Cardiac muscle cell (in vitro differentiated cells and primary cell): ENCODE data around the gene IFNE. TPM values are rescaled to one million over a fixed set of nuclear protein-coding genes. Genes with fewer than 3 reads are reported as not detected.
"Not testable (repeated sequence)": the region's sequence is repeated elsewhere in the genome, so short reads cannot be mapped to it uniquely, and the experiment has no call there.

Experiments
- DNase-seq, 2 donors: peaks; one replicate each; pipeline versions ENCODE4 v3.0.0 to v3.0.0-alpha.2; 2010 to 2017; ENCODE audit warnings: low read depth in 1 of 2, low spot score in 1 of 2
- H3K27ac ChIP-seq: fragments of 200-600 bp; sonication (generic); 2 replicates; pipeline ENCODE4 v1.5.1; 2016
- H3K27me3 ChIP-seq: fragments of 200-600 bp; sonication (generic); 2 replicates; pipeline ENCODE4 v1.6.0; 2016; ENCODE audit warnings: control low read depth
- H3K36me3 ChIP-seq: fragments of 200-600 bp; sonication (generic); 2 replicates; pipeline ENCODE4 v1.5.1; 2016; ENCODE audit warnings: control low read depth
- H3K4me1 ChIP-seq: fragments of 200-600 bp; sonication (generic); 2 replicates; pipeline ENCODE4 v1.8.1; 2017; ENCODE audit warnings: low read depth, mild to moderate bottlenecking, mixed run types
- H3K4me3 ChIP-seq: fragments of 200-600 bp; sonication (generic); 2 replicates; pipeline ENCODE4 v1.5.1; 2016; ENCODE audit warnings: mild to moderate bottlenecking
- H3K9me3 ChIP-seq: fragments of 200-600 bp; sonication (generic); 2 replicates; pipeline ENCODE4 v1.5.1; 2017; ENCODE audit warnings: low read depth, mild to moderate bottlenecking, control low read depth
- polyA plus RNA-seq: library from polyadenylated mRNA; unstranded; fragments of >200 nt; fragmentation: Nextera tagmentation; extraction: Ambion mirVana; gene quantifications from 2 replicates; pipeline ENCODE4 v1.2.1, GENCODE V29; 2016
- total RNA-seq: library from RNA; depleted of rRNA; stranded (reverse); fragments of >200 nt; gene quantifications from 2 replicates; pipeline ENCODE4 v1.2.3, GENCODE V29; 2016
- TF ChIP-seq, protein P1 (sequence below): IDR thresholded peaks from 2 replicates; pipeline ENCODE4 v1.5.1; 2012; ENCODE audit warnings: low read depth, mild to moderate bottlenecking, low read length

The IFNE gene
- total and polyA plus RNA-seq, 2 experiments from 2014 or later = not detected

DNA sequence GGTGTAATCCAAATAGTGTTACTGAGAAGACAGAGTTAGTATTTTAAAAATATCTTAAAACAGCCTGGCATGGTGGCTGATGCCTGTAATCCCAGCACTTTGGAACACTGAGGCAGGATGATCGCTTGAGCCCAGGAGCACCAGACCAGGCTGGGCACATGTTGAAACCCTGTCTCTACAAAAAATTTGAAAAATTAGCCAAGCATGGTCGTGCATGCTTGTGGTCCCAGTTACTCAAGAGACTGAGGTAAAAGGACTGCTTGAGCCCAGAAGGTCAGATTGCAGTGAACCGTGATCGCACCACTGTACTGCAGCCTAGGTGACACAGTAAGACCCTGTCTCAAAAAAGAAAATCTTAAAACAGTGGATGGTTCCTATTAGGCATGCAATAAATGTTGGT is 29.4 kb downstream of the IFNE start:
- Histone ChIP-seq H3K27ac (no peak overlapping the region), H3K9me3 (no peaks in the 10 kb centered on the region), H3K4me1 (no peaks in the 10 kb centered on the region), H3K36me3 (no peaks in the 10 kb centered on the region), H3K4me3 (no peak overlapping the region), H3K27me3 (no peaks in the 10 kb centered on the region)
- TF ChIP-seq, protein P1, sequence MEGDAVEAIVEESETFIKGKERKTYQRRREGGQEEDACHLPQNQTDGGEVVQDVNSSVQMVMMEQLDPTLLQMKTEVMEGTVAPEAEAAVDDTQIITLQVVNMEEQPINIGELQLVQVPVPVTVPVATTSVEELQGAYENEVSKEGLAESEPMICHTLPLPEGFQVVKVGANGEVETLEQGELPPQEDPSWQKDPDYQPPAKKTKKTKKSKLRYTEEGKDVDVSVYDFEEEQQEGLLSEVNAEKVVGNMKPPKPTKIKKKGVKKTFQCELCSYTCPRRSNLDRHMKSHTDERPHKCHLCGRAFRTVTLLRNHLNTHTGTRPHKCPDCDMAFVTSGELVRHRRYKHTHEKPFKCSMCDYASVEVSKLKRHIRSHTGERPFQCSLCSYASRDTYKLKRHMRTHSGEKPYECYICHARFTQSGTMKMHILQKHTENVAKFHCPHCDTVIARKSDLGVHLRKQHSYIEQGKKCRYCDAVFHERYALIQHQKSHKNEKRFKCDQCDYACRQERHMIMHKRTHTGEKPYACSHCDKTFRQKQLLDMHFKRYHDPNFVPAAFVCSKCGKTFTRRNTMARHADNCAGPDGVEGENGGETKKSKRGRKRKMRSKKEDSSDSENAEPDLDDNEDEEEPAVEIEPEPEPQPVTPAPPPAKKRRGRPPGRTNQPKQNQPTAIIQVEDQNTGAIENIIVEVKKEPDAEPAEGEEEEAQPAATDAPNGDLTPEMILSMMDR = no peak
- no peak for DNase-seq

DNA sequence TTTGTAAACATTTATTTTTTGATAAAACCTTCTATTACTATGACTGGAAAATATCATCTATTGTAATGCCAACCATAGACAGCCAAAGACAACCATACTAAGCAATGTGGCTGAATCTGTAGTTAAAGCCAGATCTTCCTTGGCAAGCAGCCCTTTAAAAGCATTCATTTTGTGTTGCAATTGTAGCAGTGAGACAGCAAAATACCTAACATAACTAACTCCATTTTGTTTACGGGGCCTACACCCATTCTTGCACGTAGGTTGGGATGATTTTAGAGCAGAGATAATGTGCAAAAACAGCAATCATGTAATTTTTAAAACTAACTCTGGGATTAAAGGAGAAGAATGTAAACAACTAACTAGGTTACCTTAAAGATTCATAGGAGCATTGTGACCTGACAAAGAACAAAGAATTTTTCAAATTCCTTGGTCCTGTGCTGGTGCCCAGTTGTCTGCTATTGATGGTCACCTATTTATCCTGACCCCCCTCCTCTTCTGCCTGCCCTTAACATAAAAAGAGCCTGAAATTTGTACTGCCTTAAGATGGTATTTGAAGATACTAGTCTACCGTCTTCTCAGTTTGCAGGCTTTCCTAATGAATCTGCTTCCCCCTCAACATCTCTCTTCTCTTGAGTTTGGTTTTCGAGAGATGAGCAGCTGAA is 31.2 kb downstream of the IFNE start:
- H3K9me3 ChIP-seq = no peaks in the 10 kb centered on the region
- no peaks in the 10 kb centered on the region for H3K4me1 ChIP-seq
- TF ChIP-seq, protein P1 = no peak
- no peak overlapping the region for H3K4me3 ChIP-seq
- H3K36me3 ChIP-seq = no peaks in the 10 kb centered on the region
- no peak overlapping the region for H3K27ac ChIP-seq
- peak in 1 of 2 donors; percentile 50 for DNase-seq
- no peaks in the 10 kb centered on the region for H3K27me3 ChIP-seq

DNA sequence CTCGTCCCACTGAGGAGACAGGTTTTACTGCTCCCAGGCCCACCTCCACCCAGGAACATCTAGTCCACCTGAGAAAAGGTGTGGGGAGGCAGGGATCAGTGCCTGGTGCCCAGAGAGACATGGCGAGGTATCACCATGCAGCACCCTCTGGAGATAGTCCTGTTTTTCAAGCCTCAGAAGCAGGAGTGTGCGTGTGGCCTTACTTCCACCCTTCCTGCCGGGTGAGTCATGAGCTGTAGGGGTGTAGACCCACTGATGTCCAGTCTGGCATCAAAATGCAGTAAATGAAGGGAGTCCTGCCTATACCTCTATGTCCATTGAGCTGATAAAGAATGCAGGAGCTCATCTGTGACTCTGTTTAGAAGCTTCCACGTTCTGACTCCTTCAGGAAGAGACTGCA is 32.8 kb downstream of the IFNE start:
- H3K36me3 ChIP-seq, H3K4me1 ChIP-seq, H3K4me3 ChIP-seq, H3K27ac ChIP-seq, H3K9me3 ChIP-seq, H3K27me3 ChIP-seq: not testable (repeated sequence)
- peak in 1 of 2 donors; percentile 19 for DNase-seq

DNA sequence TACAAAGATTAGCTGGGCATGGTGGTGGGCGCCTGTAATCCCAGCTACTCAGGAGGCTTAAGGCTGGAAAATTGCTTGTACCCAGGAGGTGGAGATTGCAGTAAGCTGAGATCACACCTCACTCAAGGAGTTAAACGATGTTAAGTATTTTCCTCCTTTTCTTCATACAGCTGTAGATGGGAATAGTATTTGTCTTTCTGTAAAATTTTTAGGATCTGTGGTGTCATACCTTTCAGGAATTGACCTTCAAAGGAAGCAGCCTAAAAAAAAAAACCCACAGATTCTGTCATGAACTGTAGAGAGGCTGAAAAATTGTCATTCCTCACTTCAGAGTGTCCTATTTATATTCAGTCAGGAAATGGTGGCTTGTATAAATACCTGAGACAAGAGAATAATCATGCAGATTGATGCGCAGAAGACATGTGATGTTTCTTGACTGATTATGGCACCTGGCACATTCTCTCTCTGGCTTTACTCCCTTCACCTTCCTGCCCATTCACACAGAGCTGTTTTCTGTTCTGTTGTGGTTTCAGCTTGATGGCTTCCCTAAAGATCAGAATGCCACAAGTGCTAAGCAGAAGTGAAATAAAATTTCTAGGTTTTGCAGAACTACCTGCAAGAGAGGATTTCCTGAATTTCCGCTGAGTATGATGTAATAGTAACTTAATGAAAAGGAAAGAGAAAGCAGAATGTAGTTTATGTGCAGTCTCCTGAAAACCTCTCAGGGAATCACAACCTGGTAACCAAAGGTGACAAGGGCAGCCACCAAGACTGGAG is 38.1 kb downstream of the IFNE start:
- TF ChIP-seq, protein P1 = no peak
- H3K27ac ChIP-seq = no peak overlapping the region
- H3K9me3 ChIP-seq = no peaks in the 10 kb centered on the region
- no peaks in the 10 kb centered on the region for H3K36me3 ChIP-seq
- H3K27me3 ChIP-seq = no peaks in the 10 kb centered on the region
- no peaks in the 10 kb centered on the region for H3K4me1 ChIP-seq
- no peak overlapping the region for H3K4me3 ChIP-seq
- no peak for DNase-seq

DNA sequence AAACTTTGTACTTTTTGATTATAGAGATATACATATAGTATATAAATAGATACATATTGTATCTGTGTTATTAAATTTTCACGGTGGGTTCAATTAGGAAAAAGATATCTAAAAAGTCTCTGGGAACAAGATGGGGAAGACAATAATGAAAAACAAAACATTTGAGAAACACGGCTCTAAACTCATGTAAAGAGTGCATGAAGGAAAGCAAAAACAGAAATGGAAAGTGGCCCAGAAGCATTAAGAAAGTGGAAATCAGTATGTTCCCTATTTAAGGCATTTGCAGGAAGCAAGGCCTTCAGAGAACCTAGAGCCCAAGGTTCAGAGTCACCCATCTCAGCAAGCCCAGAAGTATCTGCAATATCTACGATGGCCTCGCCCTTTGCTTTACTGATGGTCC is 42.0 kb downstream of the IFNE start, which contains the start of gene IFNA1:
TSS of gene IFNA1 (plus strand) at position 301 of the 400 bp plus-strand sequence. CDS start at position 370, 69 bp downstream.
- H3K36me3 ChIP-seq = no peaks in the 10 kb centered on the region
- no peaks in the 10 kb centered on the region for H3K27me3 ChIP-seq
- no peak for DNase-seq
- H3K4me1 ChIP-seq = no peaks in the 10 kb centered on the region
- no peaks in the 10 kb centered on the region for H3K9me3 ChIP-seq
- TF ChIP-seq, protein P1 = no peak
- no peak within 1 kb of the TSS for H3K27ac ChIP-seq
- no peak within 1 kb of the TSS for H3K4me3 ChIP-seq

DNA sequence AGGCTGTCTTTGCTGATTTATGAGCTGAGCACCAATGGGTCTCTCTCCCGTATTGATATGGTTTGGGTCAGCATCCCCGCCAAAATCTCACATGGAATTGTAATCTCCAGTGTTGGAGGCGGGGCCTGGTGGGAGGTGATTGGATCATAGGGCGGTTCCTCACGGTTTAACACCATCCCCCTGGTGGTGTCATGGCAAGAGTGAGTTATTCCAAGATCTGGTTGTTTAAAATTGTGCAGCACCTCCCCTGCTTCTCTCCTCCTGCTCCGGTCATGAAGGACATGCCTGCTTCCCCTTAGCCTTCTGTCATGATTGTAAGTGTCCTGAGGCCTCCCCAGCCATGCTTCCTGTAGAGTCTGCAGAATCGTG is 47.1 kb downstream of the IFNE start:
- H3K9me3 ChIP-seq, H3K4me3 ChIP-seq, DNase-seq, H3K36me3 ChIP-seq, H3K4me1 ChIP-seq, H3K27me3 ChIP-seq, H3K27ac ChIP-seq: not testable (repeated sequence)
